GM18502 (cell line): ENCODE results near the gene RABEP1.
"Not testable (repeated sequence)": the region's sequence is repeated elsewhere in the genome, so short reads cannot be mapped to it uniquely, and the experiment has no call there.

ENCODE experiments used
- ATAC-seq: cut with Tn5 transposase; IDR thresholded peaks from one replicate; pipeline ENCODE4 v1.9.1; 2021; ENCODE audit warnings: mild to moderate bottlenecking; ENCODE audit not compliant: unreplicated experiment, poor library complexity

The RABEP1 gene

GRCh38 chr17:5281814-5282641, at the start of gene RABEP1:
TSS of gene RABEP1 (plus strand) at chr17:5282284. CDS start at chr17:5282487, 203 bp downstream.
- ATAC-seq, result peak; percentile 78

DNA sequence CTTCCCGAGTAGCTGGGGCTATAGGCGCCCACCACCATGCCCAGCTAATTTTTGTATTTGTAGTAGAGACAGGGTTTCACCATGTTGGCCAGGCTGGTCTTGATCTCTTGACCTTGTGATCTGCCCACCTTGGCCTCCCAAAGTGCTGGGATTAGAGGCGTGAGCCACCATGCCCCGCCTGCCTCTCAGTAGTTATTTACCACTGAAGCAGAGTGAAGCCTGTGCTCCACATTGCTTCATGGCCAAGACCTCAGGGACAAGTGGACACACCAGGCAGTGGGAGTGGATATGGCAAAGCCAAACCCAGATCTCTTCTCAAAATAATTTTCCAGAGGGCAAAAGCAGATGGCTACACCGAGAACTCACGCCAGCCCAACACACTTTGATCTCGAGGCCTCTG, 48.6 kb upstream of the RABEP1 start:
- ATAC-seq, result not testable (repeated sequence)

- peak; percentile 63 for ATAC-seq
Observed at GRCh38 chr17:5234645-5235576, 47.2 kb upstream of the RABEP1 start, which contains the start of gene SCIMP. TSS of gene SCIMP (minus strand) at chr17:5234860. CDS start at chr17:5234755, 105 bp downstream.

- no peak for ATAC-seq
Observed at GRCh38 chr17:5236938-5237540, 45.0 kb upstream of the RABEP1 start.

- no peak for ATAC-seq
Observed at GRCh38 chr17:5237541-5238016, 44.5 kb upstream of the RABEP1 start.

GRCh38 chr17:5238333-5238732, 43.8 kb upstream of the RABEP1 start:
- ATAC-seq, result no peak

- ATAC-seq, result not testable (repeated sequence)
Observed at GRCh38 chr17:5239769-5240168, 42.3 kb upstream of the RABEP1 start.

- no peak for ATAC-seq
Observed at GRCh38 chr17:5241861-5242671, 40.0 kb upstream of the RABEP1 start.

- ATAC-seq, result no peak
Observed at GRCh38 chr17:5247621-5248020, 34.5 kb upstream of the RABEP1 start.

- no peak for ATAC-seq
Observed at GRCh38 chr17:5248821-5249479, 33.1 kb upstream of the RABEP1 start.

DNA sequence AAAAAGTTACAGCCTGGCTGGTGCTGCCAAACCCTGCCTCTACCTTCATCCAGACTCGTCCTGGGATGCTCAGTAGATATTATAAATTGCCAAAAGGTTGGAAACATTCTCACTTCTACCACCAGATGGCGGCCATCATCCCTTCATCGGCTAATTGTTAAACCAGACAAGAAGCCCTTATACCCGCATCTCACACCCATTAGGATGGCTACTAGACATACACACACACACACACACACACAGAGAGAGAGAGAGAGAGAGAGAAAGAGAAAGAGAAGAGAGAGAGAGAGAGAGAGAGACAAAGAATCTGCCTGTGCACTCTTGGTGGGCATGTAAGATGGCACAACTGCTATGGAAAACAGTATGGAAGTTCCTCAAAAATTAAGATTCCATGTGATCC, 32.5 kb upstream of the RABEP1 start:
- ATAC-seq, result no peak

- ATAC-seq, result no peak
Observed at GRCh38 chr17:5254414-5254813, 27.7 kb upstream of the RABEP1 start.

DNA sequence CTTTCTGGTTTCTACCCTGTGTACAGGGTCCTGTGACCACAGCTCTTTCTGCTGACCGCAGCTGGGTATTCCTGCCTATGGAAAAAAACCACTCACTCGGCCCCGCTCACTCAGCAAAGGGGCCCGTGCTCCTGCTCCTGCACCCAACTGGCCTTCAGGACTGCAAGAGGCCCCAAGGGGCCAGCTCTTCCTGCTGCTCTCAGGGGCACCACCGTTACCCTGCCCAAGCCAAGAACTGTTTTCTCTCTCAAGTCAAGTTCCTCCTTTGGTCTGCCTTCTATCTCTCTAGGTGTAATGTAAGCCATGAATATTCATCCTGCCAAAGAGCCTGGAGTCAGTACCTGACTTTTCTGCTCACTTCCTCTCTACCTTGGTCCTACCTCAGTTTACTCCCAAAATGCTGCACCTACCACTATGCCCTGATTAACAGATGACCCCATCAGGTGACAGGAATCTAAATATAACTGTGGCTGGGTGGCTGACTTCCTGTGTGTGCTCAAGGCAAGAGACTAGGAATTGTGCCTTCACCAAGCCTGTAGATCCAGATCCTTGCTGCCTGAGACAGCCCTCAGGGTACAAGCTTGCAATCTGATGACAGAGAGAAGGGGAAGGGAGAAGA, 27.1 kb upstream of the RABEP1 start:
- ATAC-seq, result no peak

DNA sequence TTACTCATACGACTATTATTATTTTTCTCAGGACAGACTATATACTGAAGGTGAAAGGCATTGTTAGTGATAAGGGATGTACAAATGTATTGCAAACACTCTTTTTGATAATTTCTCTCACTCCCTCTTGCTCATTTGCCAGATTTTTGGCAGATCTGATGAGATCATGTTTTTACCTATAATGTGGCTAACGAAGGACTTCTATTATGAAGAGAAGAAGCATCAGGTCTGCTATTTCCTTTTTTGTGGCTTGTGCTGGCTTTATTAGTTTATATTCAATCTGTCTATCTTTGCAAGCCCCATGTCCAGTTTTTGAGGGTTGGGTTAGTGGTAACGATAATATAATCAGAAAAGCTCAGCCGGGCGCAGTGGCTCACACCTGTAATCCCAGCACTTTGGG, 25.0 kb upstream of the RABEP1 start:
- no peak for ATAC-seq

DNA sequence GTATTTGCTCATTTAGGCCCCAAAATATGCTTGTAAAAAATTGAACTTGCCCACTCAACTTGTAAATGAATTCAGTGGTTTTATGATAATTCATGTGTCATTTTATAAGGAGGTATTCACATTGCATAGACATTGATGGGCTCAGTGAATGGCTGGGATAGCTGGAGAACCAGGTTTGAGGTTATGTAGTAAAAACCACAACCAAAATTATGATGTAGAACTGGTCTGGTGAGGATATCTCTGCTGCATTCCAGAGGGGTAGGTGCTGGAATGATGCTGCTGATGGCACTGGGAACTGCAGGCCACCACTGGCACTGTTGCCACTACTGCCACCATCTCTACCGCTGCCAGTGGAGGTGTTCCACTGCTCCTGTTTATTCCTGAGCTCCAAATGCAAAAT, 21.5 kb upstream of the RABEP1 start:
- no peak for ATAC-seq

GRCh38 chr17:5262416-5262991, 19.6 kb upstream of the RABEP1 start:
- no peak for ATAC-seq

DNA sequence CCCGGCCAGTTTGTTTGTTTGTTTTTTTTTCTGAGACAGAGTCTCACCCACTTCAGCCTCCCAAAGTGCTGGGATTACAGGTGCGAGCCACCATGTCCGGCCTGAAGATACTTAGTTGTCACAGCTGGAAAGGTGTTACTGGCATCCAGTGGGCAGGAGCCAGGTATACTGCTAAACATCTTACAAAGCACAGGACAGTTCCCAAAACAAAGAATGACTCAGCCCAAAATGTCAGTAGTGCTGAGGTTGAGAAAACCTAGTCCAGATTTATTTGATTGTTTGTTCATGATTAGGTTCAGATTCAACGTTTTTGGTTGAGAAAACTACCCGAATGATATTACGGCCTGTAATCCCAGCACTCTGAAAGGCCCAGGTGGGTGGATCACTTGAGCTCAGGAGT, 18.6 kb upstream of the RABEP1 start:
- ATAC-seq, result no peak

GRCh38 chr17:5264893-5265292, 17.2 kb upstream of the RABEP1 start:
- ATAC-seq, result no peak
